ENCODE measurements around the gene FBRSL1.
"Not testable (repeated sequence)": the region's sequence is repeated elsewhere in the genome, so short reads cannot be mapped to it uniquely, and the experiment has no call there.

The FBRSL1 gene

DNA sequence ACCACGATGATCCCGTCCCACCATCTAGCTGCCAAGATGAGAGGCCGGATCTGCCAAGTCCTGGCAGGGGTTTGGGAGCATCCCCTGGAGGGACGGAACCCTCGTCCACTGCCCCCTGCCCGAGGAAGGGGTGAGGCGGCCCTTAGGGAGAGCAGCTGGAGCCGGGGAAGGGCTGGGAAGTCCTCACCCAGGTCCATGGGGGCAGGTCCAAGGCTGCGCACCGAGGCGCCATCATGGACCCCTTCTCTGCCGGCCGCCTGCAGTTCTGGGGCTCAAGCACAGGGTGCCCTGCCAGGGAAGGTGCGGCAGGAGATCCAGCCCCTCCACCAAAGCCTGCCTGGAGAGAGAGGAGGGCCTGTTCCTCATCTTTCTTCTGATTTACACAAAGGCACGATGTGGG lies 17.6 kb upstream of the FBRSL1 start:
- TF ChIP-seq, protein P1, sequence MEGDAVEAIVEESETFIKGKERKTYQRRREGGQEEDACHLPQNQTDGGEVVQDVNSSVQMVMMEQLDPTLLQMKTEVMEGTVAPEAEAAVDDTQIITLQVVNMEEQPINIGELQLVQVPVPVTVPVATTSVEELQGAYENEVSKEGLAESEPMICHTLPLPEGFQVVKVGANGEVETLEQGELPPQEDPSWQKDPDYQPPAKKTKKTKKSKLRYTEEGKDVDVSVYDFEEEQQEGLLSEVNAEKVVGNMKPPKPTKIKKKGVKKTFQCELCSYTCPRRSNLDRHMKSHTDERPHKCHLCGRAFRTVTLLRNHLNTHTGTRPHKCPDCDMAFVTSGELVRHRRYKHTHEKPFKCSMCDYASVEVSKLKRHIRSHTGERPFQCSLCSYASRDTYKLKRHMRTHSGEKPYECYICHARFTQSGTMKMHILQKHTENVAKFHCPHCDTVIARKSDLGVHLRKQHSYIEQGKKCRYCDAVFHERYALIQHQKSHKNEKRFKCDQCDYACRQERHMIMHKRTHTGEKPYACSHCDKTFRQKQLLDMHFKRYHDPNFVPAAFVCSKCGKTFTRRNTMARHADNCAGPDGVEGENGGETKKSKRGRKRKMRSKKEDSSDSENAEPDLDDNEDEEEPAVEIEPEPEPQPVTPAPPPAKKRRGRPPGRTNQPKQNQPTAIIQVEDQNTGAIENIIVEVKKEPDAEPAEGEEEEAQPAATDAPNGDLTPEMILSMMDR (IDR thresholded peaks at IDR 0.05; ENCODE audit: borderline replicate concordance, insufficient read depth, low read depth, low read length), result no peak
- peak overlapping the region; percentile 60 for H3K4me3 ChIP-seq (ENCODE audit: low read depth, low read length)

DNA sequence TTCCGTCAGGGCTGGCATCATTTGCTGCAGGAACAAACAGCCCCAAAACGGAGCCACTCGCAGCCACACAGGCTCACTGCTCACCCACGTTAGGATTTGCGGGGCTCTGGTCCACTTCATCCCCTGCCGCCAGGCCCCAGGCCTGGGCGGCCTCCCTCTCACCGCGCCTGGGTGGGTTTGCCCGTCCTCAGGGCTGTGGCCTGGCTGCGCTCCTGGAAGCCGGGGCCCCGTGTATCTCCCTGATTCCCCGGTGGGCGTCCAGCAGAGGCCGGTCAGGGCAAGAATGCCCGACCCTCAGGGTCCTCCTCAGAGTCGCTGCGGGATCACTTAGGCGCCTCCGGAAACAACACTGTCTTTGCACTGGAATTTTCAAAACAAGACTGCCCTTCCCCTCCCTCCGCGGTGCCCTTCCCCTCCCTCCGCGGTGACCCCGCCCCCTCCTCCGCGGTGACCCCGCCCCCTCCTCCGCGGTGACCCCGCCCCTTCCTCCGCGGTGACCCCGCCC lies 15.7 kb upstream of the FBRSL1 start:
- TF ChIP-seq, protein P1 (IDR thresholded peaks at IDR 0.05; ENCODE audit: borderline replicate concordance, insufficient read depth, low read depth, low read length), result no peak
- peak overlapping the region; percentile 69 for H3K4me3 ChIP-seq (ENCODE audit: low read depth, low read length)

DNA sequence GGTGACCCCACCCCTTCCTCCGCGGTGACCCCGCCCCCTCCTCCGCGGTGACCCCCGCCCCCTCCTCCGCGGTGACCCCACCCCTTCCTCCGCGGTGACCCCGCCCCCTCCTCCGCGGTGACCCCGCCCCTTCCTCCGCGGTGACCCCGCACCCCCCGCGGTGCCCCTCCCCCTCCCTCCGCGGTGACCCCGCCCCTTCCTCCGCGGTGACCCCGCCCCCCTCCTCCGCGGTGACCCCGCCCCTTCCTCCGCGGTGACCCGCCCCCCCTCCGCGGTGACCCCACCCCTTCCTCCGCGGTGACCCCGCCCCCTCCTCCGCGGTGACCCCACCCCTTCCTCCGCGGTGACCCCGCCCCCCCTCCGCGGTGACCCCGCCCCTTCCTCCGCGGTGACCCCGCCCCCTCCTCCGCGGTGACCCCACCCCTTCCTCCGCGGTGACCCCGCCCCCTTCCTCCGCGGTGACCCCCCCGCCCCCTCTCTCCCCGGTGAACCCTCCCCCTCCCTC lies 15.1 kb upstream of the FBRSL1 start:
- not testable (repeated sequence) for H3K4me3 ChIP-seq (ENCODE audit: low read depth, low read length)

DNA sequence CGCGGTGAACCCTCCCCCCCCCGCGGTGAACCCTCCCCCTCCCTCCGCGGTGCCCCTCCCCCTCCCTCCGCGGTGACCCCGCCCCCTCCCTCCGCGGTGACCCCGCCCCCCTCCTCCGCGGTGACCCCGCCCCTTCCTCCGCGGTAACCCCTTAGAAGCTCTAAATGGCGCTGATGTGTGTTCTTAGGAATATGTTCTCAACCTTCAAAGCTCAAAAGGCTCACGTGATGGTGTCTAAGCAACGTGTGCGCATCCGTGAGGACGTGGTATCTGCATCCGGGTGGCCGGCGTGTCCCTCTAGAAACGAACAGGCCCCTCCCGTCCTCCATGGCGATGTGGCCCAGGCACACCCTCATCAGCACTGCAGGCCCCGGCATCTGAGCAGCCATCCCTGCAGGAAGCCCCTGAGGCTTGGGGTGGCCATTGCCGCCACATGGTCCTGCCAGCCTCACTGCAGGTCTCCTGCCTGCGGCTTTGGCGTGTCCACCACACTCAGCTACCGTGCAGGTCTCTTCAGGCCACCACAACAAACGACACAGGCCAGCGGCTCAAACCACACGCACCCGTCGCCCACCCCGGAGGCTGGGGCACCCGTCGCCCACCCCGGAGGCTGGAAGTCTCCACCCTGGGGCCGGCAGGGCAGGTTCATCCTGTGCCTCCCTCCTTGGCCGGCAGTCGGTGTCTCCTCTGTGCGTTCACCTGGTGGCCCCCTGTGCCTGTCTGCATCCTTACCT lies 14.5 kb upstream of the FBRSL1 start:
- H3K4me3 ChIP-seq (ENCODE audit: low read depth, low read length), result no peak overlapping the region
- TF ChIP-seq, protein P1 (IDR thresholded peaks at IDR 0.05; ENCODE audit: borderline replicate concordance, insufficient read depth, low read depth, low read length), result no peak

DNA sequence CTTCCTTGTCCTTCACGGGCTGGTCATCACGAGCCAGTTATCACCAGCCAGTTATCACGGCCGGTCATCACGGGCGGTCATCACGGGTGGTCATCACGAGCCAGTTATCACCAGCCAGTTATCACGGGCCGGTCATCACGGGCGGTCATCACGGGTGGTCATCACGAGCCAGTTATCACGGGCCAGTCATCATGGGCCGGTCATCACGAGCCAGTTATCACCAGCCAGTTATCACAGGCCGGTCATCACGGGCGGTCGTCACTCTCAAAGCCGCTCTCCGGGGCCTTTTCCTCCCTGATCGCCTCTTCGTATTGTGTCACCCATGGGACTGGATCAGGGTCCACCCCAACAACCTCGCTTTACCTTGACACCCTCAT lies 13.9 kb upstream of the FBRSL1 start:
- TF ChIP-seq, protein P1 (IDR thresholded peaks at IDR 0.05; ENCODE audit: borderline replicate concordance, insufficient read depth, low read depth, low read length), result no peak
- no peak overlapping the region for H3K4me3 ChIP-seq (ENCODE audit: low read depth, low read length)

DNA sequence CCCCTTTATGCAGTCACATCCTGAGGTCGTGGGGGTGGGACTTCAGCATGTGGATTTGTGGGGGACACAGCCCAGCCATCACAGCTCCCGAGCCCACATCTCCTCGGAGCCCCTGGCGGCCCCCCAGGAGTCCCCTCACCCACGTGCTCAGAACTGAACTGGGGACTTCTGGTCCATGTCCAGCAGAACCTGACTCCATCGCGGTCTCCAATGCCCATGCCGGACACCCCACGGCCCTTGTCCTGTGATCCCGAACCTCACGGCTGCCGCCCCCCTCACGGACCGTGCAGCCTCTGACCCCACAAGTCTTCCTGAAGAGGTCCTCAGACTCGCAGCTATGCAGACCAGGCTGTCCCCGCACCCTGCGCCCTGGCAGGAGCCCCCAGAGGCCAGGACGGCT lies 13.5 kb upstream of the FBRSL1 start:
- TF ChIP-seq, protein P1 (IDR thresholded peaks at IDR 0.05; ENCODE audit: borderline replicate concordance, insufficient read depth, low read depth, low read length), result no peak
- no peak overlapping the region for H3K4me3 ChIP-seq (ENCODE audit: low read depth, low read length)

DNA sequence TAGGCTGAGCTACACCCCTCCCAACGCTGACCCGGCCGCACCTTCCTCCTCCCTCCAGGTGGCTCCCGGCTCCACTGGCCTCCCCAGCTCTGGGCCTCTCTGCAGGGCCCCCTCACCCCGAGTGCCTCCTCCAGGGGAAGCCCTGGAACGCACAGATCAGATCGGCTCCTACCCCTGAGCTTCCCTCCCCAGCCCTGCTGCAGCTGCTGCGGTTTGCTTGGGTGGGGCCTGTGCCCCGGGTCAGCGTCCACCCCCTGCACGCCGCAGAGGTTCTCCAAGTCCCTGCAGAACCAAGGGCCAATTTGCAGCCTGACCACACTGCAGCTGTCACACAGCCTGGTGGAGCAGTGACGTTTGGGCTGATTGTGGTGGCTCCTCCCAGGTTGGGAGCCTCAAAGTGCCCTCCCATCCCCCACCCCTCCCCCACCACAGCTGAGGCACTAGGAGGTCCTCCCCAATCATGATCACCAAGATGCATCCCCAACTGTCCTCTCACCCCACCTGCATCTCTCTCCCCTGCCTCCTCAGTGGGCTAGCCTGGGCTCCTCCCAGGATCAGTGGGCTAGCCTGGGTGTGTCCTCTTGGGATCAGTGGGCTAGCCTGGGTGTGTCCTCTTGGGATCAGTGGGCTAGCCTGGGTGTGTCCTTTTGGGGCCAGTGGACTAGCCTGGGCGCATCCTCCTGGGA lies 12.8 kb upstream of the FBRSL1 start:
- TF ChIP-seq, protein P1 (IDR thresholded peaks at IDR 0.05; ENCODE audit: borderline replicate concordance, insufficient read depth, low read depth, low read length), result no peak
- H3K4me3 ChIP-seq (ENCODE audit: low read depth, low read length), result no peak overlapping the region

All from GM12875 (cell line).